Pancreas (tissue), 10 donors: ENCODE results near the gene IL13. TPM values are rescaled to one million over a fixed set of nuclear protein-coding genes. Genes with fewer than 3 reads are reported as not detected.

Experiments used
- ATAC-seq, 4 donors: fragments of 200-7000 bp; cut with Tn5 transposase; one replicate each; pipeline versions ENCODE4 v1.8.0 to v1.9.1; 2020; ENCODE audit warnings: mild to moderate bottlenecking in 4 of 4, moderate library complexity in 4 of 4
- DNase-seq, 6 donors: peaks; one replicate each; pipeline ENCODE4 v3.0.0-alpha.2; 2020
- FAIRE-seq: peaks from 2 replicates; lab custom pipeline; 2012; peaks lifted over from hg19 to GRCh38; lab: Jason Lieb, UNC
- H3K27ac ChIP-seq, 4 donors: fragments of 200-600 bp; sonication (generic); 1 replicate in 3 of 4; 2 replicates in 1 of 4; pipeline versions ENCODE4 v1.5.0 to v1.8.0; 2020
- H3K27me3 ChIP-seq, 4 donors: fragments of 200-600 bp; one replicate each; pipeline ENCODE4 v1.8.0; 2021
- H3K36me3 ChIP-seq, 3 donors: fragments of 200-600 bp; sonication (generic) in 1 of 3; one replicate each; pipeline versions ENCODE4 v1.5.0 to v1.8.0; 2020 to 2021
- H3K4me1 ChIP-seq, 3 donors: fragments of 200-600 bp; one replicate each; pipeline ENCODE4 v1.8.0; 2021
- H3K4me3 ChIP-seq, 4 donors: fragments of 200-600 bp; sonication (generic) in 2 of 4; one replicate each; pipeline versions ENCODE4 v1.5.0 to v1.8.0; 2020 to 2021
- H3K9me3 ChIP-seq, 4 donors: fragments of 200-600 bp; one replicate each; pipeline ENCODE4 v1.8.0; 2021
- CTCF ChIP-seq, 4 donors: fragments of 200-600 bp; sonication (generic) in 3 of 4; IDR thresholded peaks; one replicate each; pipeline versions ENCODE4 v1.5.0 to v1.8.0; 2021; ENCODE audit warnings: antibody characterized with exemption in 4 of 4
- WGBS, 2 donors: extraction: QIAGEN DNeasy Blood & Tissue Kit; methylation state at CpG; one replicate each; pipeline ENCODE4 v1.1.7; 2013; 5-methylcytosine and 5-hydroxymethylcytosine counted together
- intact Hi-C, 3 donors: fragments of 100-400 bp; cut with DNase I; formaldehyde crosslinking; loops; one replicate each; pipeline versions ENCODE4 v1.11.1 to v1.14.2; 2022
- polyA plus RNA-seq, 2 donors: library from polyadenylated mRNA; stranded (reverse); fragments of 200-250 nt; gene quantifications; one replicate each; pipeline ENCODE4 v1.2.3, GENCODE V29; 2013
- total RNA-seq, 6 donors: library from RNA; stranded (reverse); fragmentation: NEBNext Ultra II Directional in 4 of 6; extraction: Animal tissue kit (Norgen Biotek cat#: 25700) in 4 of 6; gene quantifications; one replicate each; pipeline versions ENCODE4 v1.2.1 to v1.2.4, GENCODE V29; 2021 to 2023
- donor health status: healthy with polysubstance abuse.
- donor health status: DM: no; HTN: no; CAD: no; lungs with moderate emphysema.
- donor health status: DM: no; HTN: no; CAD: no.
- donor health status: control.
- donor health status: control.
- donor health status: Bipolar disorder and iron deficiency.
- donor health status: DM: yes; HTN: yes; CAD: no.
- donor health status: DM: no; HTN: no; CAD: no.
- donor health status: DM: no; HTN: no; CAD: no.
- donor health status: DM: yes; HTN: yes; CAD: no.

IL13 gene
- total and polyA plus RNA-seq, 8 donors, result 0.07 TPM; not detected in 7

GRCh38 chr5:132667309-132667708 is 9.3 kb downstream of the IL13 start:
- Histone ChIP-seq H3K27me3 (no peaks in the 10 kb centered on the region), H3K4me1 (no peaks in the 10 kb centered on the region)

GRCh38 chr5:132667761-132668705 is 10.1 kb downstream of the IL13 start:
- Histone ChIP-seq H3K4me1 (no peaks in the 10 kb centered on the region), H3K27ac (no peak overlapping the region), H3K36me3 (no peaks in the 10 kb centered on the region), H3K27me3 (no peaks in the 10 kb centered on the region), H3K9me3 (no peaks in the 10 kb centered on the region), H3K4me3 (no peak overlapping the region)
- 64 to 74% methylated on average over 22 of the region's 22 CpGs for WGBS, 2 donors
- intact Hi-C loops, result no loop called here
- ATAC-seq, result no peak
- DNase-seq, result peak in 1 of 6 donors; percentile 40
- TF ChIP-seq CTCF (IDR thresholded peaks at IDR 0.05), result no peak
- no peak for FAIRE-seq

More at GRCh38 chr5:132667309-132667708, 9.3 kb downstream of the IL13 start:
- no peak for FAIRE-seq
- WGBS, 2 donors, result 82 to 83% methylated on average over 10 of the region's 10 CpGs
- no peaks in the 10 kb centered on the region for H3K36me3 ChIP-seq
- intact Hi-C loops, result no loop called here
- H3K9me3 ChIP-seq, result no peaks in the 10 kb centered on the region
- ATAC-seq, result no peak
- no peak for TF ChIP-seq CTCF (IDR thresholded peaks at IDR 0.05)
- no peak overlapping the region for H3K4me3 ChIP-seq
- no peak for DNase-seq
- no peak overlapping the region for H3K27ac ChIP-seq

DNA sequence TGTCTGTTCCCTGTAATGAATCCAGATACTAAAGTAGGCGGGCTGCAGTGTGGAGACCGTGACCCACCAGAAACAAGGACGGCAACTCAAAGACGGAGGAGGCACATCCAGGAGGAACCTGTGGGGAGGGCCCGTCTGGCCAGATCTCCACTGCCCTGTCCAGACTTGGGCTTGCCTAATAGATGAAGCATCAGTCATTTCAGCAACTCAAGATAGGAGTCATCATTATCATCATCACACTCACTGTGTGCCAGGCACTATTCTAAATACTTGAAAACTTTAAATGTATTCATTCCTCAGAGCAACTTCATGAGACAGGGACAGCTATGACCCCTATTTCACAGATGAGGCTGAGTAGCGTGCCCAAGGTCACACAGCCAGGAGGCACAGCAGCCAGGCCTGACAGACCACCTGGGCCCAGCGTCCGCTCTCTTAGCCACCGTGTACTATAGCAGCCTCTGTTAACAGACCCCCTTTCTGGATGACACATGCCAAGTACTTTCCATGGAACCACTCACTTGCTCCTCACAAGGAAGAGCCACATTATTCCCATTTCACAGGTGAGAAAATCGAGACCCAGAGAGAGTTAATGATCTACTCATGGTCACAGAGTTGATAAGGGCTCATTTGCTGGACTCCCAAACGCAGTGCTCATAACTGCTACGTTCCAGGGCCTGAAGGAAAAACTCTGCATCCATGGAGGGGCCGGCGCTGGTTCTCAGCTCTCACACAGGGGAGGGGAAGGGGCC is 10.9 kb downstream of the IL13 start:
- Histone ChIP-seq H3K9me3 (no peaks in the 10 kb centered on the region), H3K27me3 (no peaks in the 10 kb centered on the region), H3K27ac (no peak overlapping the region), H3K4me1 (no peaks in the 10 kb centered on the region), H3K36me3 (no peaks in the 10 kb centered on the region), H3K4me3 (no peak overlapping the region)
- WGBS, 2 donors, result 80 to 87% methylated on average over 14 of the region's 14 CpGs
- FAIRE-seq, result no peak
- no peak for ATAC-seq
- no peak for DNase-seq
- TF ChIP-seq CTCF (IDR thresholded peaks at IDR 0.05), result no peak
- intact Hi-C loops, result no loop called here

- FAIRE-seq (no peak), ATAC-seq (no peak), DNase-seq (no peak)
- Histone ChIP-seq H3K4me3 (no peak overlapping the region), H3K27ac (no peak overlapping the region), H3K27me3 (no peaks in the 10 kb centered on the region), H3K36me3 (no peaks in the 10 kb centered on the region), H3K4me1 (no peaks in the 10 kb centered on the region), H3K9me3 (no peaks in the 10 kb centered on the region)
- TF ChIP-seq CTCF (IDR thresholded peaks at IDR 0.05), result no peak
- 71 to 77% methylated on average over 7 of the region's 7 CpGs for WGBS, 2 donors
- intact Hi-C loops, result no loop called here
These were observed 11.5 kb downstream of the IL13 start for GRCh38 chr5:132669455-132669820.
